ENCODE data around the gene P3R3URF.

Gene P3R3URF

GRCh38 chr1:46218443-46218842 is 42.2 kb upstream of the P3R3URF start:
- no peaks in the 10 kb centered on the region for H3K9me3 ChIP-seq (ENCODE audit: insufficient read depth, low read depth, low read length)
- no peaks in the 10 kb centered on the region for H3K36me3 ChIP-seq (ENCODE audit: insufficient read depth, low read length)
- no peaks in the 10 kb centered on the region for H3K9me2 ChIP-seq (replicated peaks; ENCODE audit: low read depth, low read length)
- no peak overlapping the region for H3K4me2 ChIP-seq (ENCODE audit: low read depth, low read length, poor library complexity, severe bottlenecking)
- no peak for TF ChIP-seq EZH2phosphoT487 (IDR thresholded peaks at IDR 0.05; ENCODE audit: borderline replicate concordance)
- TF ChIP-seq CTCF (conservative IDR thresholded peaks at IDR 0.05; ENCODE audit: low read length), result no peak
- no peaks in the 10 kb centered on the region for H3K27me3 ChIP-seq (ENCODE audit: insufficient read depth, low read length, poor library complexity, severe bottlenecking)
- no peak overlapping the region for H3K4me3 ChIP-seq (ENCODE audit: low read length, poor library complexity, severe bottlenecking)
- no peaks in the 10 kb centered on the region for H4K20me1 ChIP-seq (ENCODE audit: insufficient read depth, low read length, poor library complexity, severe bottlenecking)
- no peaks in the 10 kb centered on the region for H3K4me1 ChIP-seq (ENCODE audit: insufficient read depth, low read length, poor library complexity, severe bottlenecking)
- H3K9ac ChIP-seq (ENCODE audit: low read depth, low read length, poor library complexity, severe bottlenecking), result no peak overlapping the region
- no peaks in the 10 kb centered on the region for H3F3A ChIP-seq (ENCODE audit: low read depth)
- H2AFZ ChIP-seq (ENCODE audit: low read length), result peak overlapping the region; percentile 63; the same call in 1 of the 2 replicates
- H3K79me2 ChIP-seq (ENCODE audit: insufficient read depth, low read length), result no peaks in the 10 kb centered on the region

- Histone ChIP-seq H2AFZ (ENCODE audit: low read length) (no peak overlapping the region), H3K27me3 (ENCODE audit: insufficient read depth, low read length, poor library complexity, severe bottlenecking) (no peaks in the 10 kb centered on the region), H3K9ac (ENCODE audit: low read depth, low read length, poor library complexity, severe bottlenecking) (no peak overlapping the region), H3K9me3 (ENCODE audit: insufficient read depth, low read depth, low read length) (no peaks in the 10 kb centered on the region), H3K4me1 (ENCODE audit: insufficient read depth, low read length, poor library complexity, severe bottlenecking) (no peaks in the 10 kb centered on the region), H4K20me1 (ENCODE audit: insufficient read depth, low read length, poor library complexity, severe bottlenecking) (no peaks in the 10 kb centered on the region), H3K4me3 (ENCODE audit: low read length, poor library complexity, severe bottlenecking) (no peak overlapping the region), H3K36me3 (ENCODE audit: insufficient read depth, low read length) (no peaks in the 10 kb centered on the region), H3K79me2 (ENCODE audit: insufficient read depth, low read length) (no peaks in the 10 kb centered on the region), H3F3A (ENCODE audit: low read depth) (no peaks in the 10 kb centered on the region), H3K9me2 (replicated peaks; ENCODE audit: low read depth, low read length) (no peaks in the 10 kb centered on the region), H3K4me2 (ENCODE audit: low read depth, low read length, poor library complexity, severe bottlenecking) (no peak overlapping the region)
- no peak for TF ChIP-seq CTCF (conservative IDR thresholded peaks at IDR 0.05; ENCODE audit: low read length)
- TF ChIP-seq EZH2phosphoT487 (IDR thresholded peaks at IDR 0.05; ENCODE audit: borderline replicate concordance), result no peak
Measured at GRCh38 chr1:46215504-46215903, 39.2 kb upstream of the P3R3URF start.

GRCh38 chr1:46211051-46211450 is 34.8 kb upstream of the P3R3URF start:
- TF ChIP-seq EZH2phosphoT487 (IDR thresholded peaks at IDR 0.05; ENCODE audit: borderline replicate concordance) (no peak), CTCF (conservative IDR thresholded peaks at IDR 0.05; ENCODE audit: low read length) (no peak)

More at GRCh38 chr1:46211051-46211450, 34.8 kb upstream of the P3R3URF start:
- no peaks in the 10 kb centered on the region for H3K9me2 ChIP-seq (replicated peaks; ENCODE audit: low read depth, low read length)
- no peaks in the 10 kb centered on the region for H3K4me1 ChIP-seq (ENCODE audit: insufficient read depth, low read length, poor library complexity, severe bottlenecking)
- H2AFZ ChIP-seq (ENCODE audit: low read length), result no peak overlapping the region
- no peaks in the 10 kb centered on the region for H3K27me3 ChIP-seq (ENCODE audit: insufficient read depth, low read length, poor library complexity, severe bottlenecking)
- no peaks in the 10 kb centered on the region for H3K9me3 ChIP-seq (ENCODE audit: insufficient read depth, low read depth, low read length)
- no peaks in the 10 kb centered on the region for H3F3A ChIP-seq (ENCODE audit: low read depth)
- H3K9ac ChIP-seq (ENCODE audit: low read depth, low read length, poor library complexity, severe bottlenecking), result no peak overlapping the region
- H4K20me1 ChIP-seq (ENCODE audit: insufficient read depth, low read length, poor library complexity, severe bottlenecking), result no peaks in the 10 kb centered on the region
- H3K36me3 ChIP-seq (ENCODE audit: insufficient read depth, low read length), result no peaks in the 10 kb centered on the region
- H3K4me2 ChIP-seq (ENCODE audit: low read depth, low read length, poor library complexity, severe bottlenecking), result no peak overlapping the region
- no peak overlapping the region for H3K4me3 ChIP-seq (ENCODE audit: low read length, poor library complexity, severe bottlenecking)
- H3K79me2 ChIP-seq (ENCODE audit: insufficient read depth, low read length), result no peaks in the 10 kb centered on the region

Measured in Loucy (cell line).